Stimulated activated naive CD8-positive, alpha-beta T cell treated with anti-CD3 and anti-CD28 coated beads, Interleukin-15, amount 100 ng/mL, for 72 hours (primary cell): Measurements from ENCODE around the gene FHIP2A.
A peak's percentile ranks its signal among the peaks of the same experiment; 100 is the strongest.
"Not testable (repeated sequence)": the region's sequence is repeated elsewhere in the genome, so short reads cannot be mapped to it uniquely, and the experiment has no call there.

Experiments
- ATAC-seq: fragments of 150-1000 bp; cut with Tn5 transposase; 2 replicates; pipeline ENCODE4 v1.10.0; 2021; ENCODE audit warnings: mild to moderate bottlenecking, moderate library complexity
- DNase-seq, 2 donors: peaks; one replicate each; pipeline ENCODE4 v3.0.0; 2021 to 2022
- H3K27ac Mint-ChIP-seq, 2 donors: one replicate each; pipeline ENCODE4 v1.8.0; 2022; ENCODE audit warnings: mild to moderate bottlenecking in 2 of 2, mixed read lengths in 2 of 2, moderate library complexity in 2 of 2
- H3K27me3 Mint-ChIP-seq: one replicate; pipeline ENCODE4 v1.8.0; 2022; ENCODE audit warnings: mixed read lengths
- H3K4me1 Mint-ChIP-seq: one replicate; pipeline ENCODE4 v1.8.0; 2022; ENCODE audit warnings: mild to moderate bottlenecking, mixed read lengths
- H3K4me3 Mint-ChIP-seq, 2 donors: one replicate each; pipeline ENCODE4 v1.8.0; 2022; ENCODE audit warnings: mild to moderate bottlenecking in 2 of 2, mixed read lengths in 2 of 2, moderate library complexity in 1 of 2
- H3K9me3 Mint-ChIP-seq, 2 donors: one replicate each; pipeline ENCODE4 v1.8.0; 2022; ENCODE audit warnings: mixed read lengths in 2 of 2

FHIP2A gene

GRCh38 chr10:114821293-114821914 lies at the start of gene FHIP2A:
Gene FHIP2A, plus strand, starts transcription at chr10:114821780. Its CDS starts 299 bp downstream, at chr10:114822079.
- Mint-ChIP-seq H3K4me1 (peaks cover 51% of the 10 kb centered on the region), H3K27ac (peak within 1 kb of the TSS; percentile 98), H3K27me3 (no peaks in the 10 kb centered on the region), H3K9me3 (no peaks in the 10 kb centered on the region), H3K4me3 (peak within 1 kb of the TSS; percentile 91 to 92)
- DNase-seq, result peak; percentile 84 to 91
- peak; percentile 91 for ATAC-seq

- Mint-ChIP-seq H3K9me3 (no peaks in the 10 kb centered on the region), H3K4me3 (no peak overlapping the region), H3K27me3 (peaks cover 51% of the 10 kb centered on the region), H3K4me1 (no peaks in the 10 kb centered on the region), H3K27ac (no peak overlapping the region)
- DNase-seq (no peak), ATAC-seq (no peak)
These were observed 48.9 kb upstream of the FHIP2A start for GRCh38 chr10:114772496-114773196.

GRCh38 chr10:114773197-114773532 lies 48.4 kb upstream of the FHIP2A start:
- peaks cover 56% of the 10 kb centered on the region for H3K27me3 Mint-ChIP-seq
- no peaks in the 10 kb centered on the region for H3K4me1 Mint-ChIP-seq
- ATAC-seq (no peak), DNase-seq (no peak)
- no peak overlapping the region for H3K4me3 Mint-ChIP-seq
- no peaks in the 10 kb centered on the region for H3K9me3 Mint-ChIP-seq
- H3K27ac Mint-ChIP-seq, result no peak overlapping the region

GRCh38 chr10:114775082-114775481 lies 46.5 kb upstream of the FHIP2A start:
- not testable (repeated sequence) for H3K4me1 Mint-ChIP-seq, H3K4me3 Mint-ChIP-seq, H3K9me3 Mint-ChIP-seq, H3K27ac Mint-ChIP-seq, ATAC-seq, DNase-seq
- H3K27me3 Mint-ChIP-seq, result peaks cover 40% of the 10 kb centered on the region

DNA sequence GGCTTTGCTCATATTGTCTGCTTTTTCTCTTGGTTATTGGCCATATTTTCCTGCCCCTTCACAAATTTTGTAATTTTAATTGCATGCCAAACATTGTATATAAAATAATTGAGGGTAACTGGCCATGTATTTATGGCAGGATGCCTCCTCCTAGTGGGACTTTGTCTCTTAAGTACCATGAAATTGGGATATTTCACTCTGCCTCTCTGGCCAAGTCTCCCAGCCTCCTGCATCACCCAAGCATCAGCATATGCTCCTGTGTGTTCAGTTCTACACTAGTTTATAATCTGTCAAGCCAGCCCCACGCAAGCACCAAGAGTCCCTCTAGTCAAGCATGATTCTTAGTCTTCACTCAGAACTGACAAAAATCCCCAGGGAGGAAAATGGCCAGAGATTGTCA lies 44.2 kb upstream of the FHIP2A start:
- no peak overlapping the region for H3K4me3 Mint-ChIP-seq
- no peaks in the 10 kb centered on the region for H3K9me3 Mint-ChIP-seq
- DNase-seq, result no peak
- no peak overlapping the region for H3K27ac Mint-ChIP-seq
- peaks cover 40% of the 10 kb centered on the region for H3K27me3 Mint-ChIP-seq
- ATAC-seq, result no peak
- peaks cover 11% of the 10 kb centered on the region for H3K4me1 Mint-ChIP-seq

DNA sequence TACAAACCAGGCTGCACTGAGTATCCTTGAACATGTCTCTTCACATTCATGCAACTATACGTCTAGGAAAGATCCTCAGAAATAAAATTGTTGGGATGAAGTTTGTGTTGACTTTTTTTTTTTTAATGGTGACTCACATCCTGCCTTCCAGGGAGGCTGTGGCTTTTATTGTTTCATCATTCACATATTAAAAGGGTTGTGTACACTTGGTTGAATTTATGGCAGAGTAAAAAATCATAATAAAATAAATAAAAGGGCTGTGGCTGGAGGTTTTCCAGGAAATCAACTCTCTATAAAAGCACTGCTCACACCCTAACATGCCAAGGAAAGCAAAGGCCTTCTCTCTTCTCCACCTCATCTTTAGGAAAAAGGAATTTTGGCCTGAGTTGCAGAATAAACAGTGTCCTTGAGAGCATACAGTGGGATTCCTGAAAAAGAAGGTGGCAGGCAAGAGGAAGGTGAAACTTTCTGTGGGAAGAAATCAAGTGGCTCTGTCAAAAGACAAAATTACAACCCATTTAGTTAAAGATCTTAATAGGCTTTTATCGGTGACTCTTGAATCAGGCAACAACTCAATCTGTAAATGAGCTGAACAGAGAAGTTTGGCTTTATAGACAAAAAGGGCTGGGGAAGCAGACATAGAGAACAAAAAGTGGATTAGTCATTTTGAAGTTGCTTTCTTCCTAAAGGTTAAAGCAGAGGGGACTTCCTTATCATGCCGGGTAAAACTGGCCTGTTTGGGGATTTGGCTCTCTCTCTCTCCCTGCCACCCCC lies 41.6 kb upstream of the FHIP2A start:
- ATAC-seq, result no peak
- Mint-ChIP-seq H3K4me3 (no peak overlapping the region), H3K9me3 (no peaks in the 10 kb centered on the region), H3K4me1 (peaks cover 11% of the 10 kb centered on the region), H3K27ac (peak overlapping the region; percentile 15 to 61), H3K27me3 (peaks cover 37% of the 10 kb centered on the region)
- no peak for DNase-seq

DNA sequence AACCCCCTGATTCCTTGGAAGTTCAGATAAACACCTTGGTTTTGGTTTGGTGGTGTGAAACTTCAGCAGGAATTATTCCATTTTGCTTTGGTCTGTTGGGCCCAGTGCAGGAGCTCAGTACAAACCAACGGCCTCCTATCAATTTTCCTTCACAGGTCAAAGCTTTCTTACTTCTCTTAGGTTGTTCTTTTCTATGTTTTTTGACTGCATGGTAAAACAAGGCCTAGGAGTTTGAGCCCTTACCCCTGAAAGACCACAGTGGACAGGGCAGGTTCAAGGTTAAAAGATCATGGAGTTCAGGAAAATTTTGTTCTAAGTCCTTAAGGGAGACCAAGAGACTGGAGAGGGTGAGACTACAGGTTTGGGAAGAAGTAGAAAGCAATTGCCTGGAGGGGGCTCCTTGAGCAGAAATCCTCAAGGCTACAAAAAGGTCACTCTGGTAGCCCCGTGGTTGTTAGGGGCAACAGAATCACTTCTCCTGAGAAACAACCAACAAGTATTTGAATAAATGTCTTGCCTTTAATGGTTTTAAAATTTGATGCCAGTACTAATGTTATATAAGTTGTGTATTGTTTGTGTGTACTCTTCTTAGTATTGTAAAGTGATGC lies 40.9 kb upstream of the FHIP2A start:
- no peak for ATAC-seq
- Mint-ChIP-seq H3K4me3 (no peak overlapping the region), H3K9me3 (no peaks in the 10 kb centered on the region), H3K27me3 (peaks cover 31% of the 10 kb centered on the region), H3K4me1 (peaks cover 11% of the 10 kb centered on the region), H3K27ac (peak overlapping the region; percentile 21 to 61)
- no peak for DNase-seq

DNA sequence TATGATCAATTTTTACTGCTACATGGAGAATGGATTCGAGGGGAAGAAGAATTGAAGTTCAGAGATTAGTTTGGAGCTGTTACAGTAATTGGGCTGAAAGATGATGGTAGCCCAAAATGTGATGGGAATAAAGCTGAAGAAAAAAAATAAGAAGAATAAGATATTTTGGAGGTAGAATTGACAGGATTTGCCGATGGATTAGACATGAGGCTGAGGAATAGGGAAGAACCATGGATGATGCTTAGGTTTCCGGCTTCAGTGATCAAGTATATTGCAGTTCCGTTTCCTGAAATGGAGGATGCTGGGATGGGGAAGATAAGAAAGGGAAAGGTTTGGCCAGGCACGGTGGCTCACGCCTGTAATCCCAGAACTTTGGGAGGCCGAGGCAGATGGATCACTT lies 38.9 kb upstream of the FHIP2A start:
- no peak for DNase-seq
- Mint-ChIP-seq H3K27me3 (peaks cover 23% of the 10 kb centered on the region), H3K27ac (no peak overlapping the region), H3K4me1 (peaks cover 11% of the 10 kb centered on the region), H3K9me3 (no peaks in the 10 kb centered on the region), H3K4me3 (no peak overlapping the region)
- no peak for ATAC-seq

DNA sequence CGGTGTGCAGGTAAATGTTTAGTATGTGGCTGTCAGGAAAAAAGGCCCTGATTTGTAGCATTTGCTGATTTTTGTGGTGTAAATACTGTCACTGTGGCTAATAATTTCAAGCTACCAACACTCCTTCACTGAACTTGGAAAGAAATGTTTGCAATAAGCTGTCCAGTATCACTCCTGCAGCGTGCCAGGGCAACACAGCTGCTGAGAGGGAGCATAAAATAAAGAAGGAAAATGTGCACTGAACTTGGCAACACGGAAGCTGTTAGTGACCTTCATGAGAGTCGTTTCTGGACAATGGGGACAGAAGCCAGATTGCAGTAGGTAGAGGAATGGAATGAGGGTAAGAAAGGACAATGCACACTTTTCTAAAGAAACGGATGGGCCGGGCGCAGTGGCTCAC lies 37.9 kb upstream of the FHIP2A start:
- Mint-ChIP-seq H3K4me1 (peaks cover 11% of the 10 kb centered on the region), H3K4me3 (no peak overlapping the region), H3K27ac (no peak overlapping the region), H3K9me3 (no peaks in the 10 kb centered on the region), H3K27me3 (peaks cover 19% of the 10 kb centered on the region)
- no peak for ATAC-seq
- no peak for DNase-seq

DNA sequence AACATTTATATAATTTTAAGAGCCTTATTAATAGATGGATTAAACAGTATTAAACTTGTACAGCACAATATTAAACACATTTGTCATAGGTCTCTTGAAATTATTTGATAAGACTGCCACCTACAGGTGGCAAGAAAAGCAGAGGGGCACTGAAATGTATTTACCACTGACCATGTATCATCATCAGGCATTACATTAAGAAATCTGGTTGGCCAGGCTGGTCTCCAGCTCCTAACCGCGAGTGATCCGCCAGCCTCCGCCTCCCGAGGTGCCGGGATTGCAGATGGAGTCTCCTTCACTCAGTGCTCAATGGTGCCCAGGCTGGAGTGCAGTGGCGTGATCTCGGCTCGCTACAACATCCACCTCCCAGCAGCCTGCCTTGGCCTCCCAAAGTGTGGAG lies 35.1 kb upstream of the FHIP2A start:
- peaks cover 19% of the 10 kb centered on the region for H3K27me3 Mint-ChIP-seq
- DNase-seq, H3K4me3 Mint-ChIP-seq, H3K27ac Mint-ChIP-seq, H3K4me1 Mint-ChIP-seq, H3K9me3 Mint-ChIP-seq: not testable (repeated sequence)
- ATAC-seq, result peak; percentile 69

DNA sequence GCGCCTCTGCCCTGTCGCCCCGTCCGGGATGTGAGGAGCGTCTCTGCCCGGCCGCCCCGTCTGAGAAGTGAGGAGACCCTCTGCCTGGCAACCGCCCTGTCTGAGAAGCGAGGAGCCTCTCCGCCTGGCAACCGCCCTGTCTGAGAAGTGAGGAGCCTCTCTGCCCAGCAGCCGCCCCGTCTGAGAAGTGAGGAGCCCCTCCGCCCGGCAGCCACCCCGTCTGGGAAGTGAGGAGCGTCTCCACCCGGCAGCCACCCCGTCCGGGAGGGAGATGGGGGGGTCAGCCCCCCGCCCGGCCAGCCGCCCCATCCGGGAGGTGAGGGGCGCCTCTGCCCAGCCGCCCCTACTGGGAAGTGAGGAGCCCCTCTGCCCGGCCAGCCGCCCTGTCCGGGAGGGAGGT lies 34.4 kb upstream of the FHIP2A start:
- H3K27me3 Mint-ChIP-seq, result peaks cover 17% of the 10 kb centered on the region
- not testable (repeated sequence) for H3K9me3 Mint-ChIP-seq, H3K4me3 Mint-ChIP-seq, ATAC-seq, DNase-seq, H3K27ac Mint-ChIP-seq, H3K4me1 Mint-ChIP-seq

GRCh38 chr10:114791768-114792167 lies 29.8 kb upstream of the FHIP2A start:
- H3K27ac Mint-ChIP-seq, result peak overlapping the region in 1 of 2 donors; percentile 42

GRCh38 chr10:114795039-114795438 lies 26.5 kb upstream of the FHIP2A start:
- H3K27ac Mint-ChIP-seq, result no peak overlapping the region
- no peaks in the 10 kb centered on the region for H3K27me3 Mint-ChIP-seq
- no peaks in the 10 kb centered on the region for H3K4me1 Mint-ChIP-seq
- no peak for DNase-seq
- peaks cover 0 to 11% of the 10 kb centered on the region in 2 donors for H3K9me3 Mint-ChIP-seq
- no peak for ATAC-seq
- no peak overlapping the region for H3K4me3 Mint-ChIP-seq

More at GRCh38 chr10:114791768-114792167, 29.8 kb upstream of the FHIP2A start:
- no peak for ATAC-seq
- Mint-ChIP-seq H3K27me3 (no peaks in the 10 kb centered on the region), H3K4me1 (no peaks in the 10 kb centered on the region), H3K4me3 (no peak overlapping the region), H3K9me3 (peaks cover 0 to 2% of the 10 kb centered on the region in 2 donors)
- DNase-seq, result no peak

DNA sequence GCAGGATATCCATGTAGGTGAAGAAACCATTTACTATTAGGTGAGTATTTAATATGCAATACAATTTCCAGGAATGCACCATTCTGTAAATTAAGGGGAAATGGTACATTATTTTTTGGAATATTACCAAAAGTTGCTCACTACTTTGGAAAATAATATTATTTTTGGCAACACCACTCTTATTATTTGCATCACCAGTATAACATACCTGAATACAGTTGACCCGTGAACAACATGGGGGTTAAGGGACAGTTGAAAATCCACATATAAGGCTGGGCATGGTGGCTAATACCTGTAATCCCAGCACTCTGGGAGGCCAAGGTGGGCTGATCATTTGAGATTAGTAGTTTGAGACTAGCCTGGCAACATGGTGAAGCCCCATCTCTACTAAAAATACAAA lies 21.2 kb upstream of the FHIP2A start:
- Mint-ChIP-seq H3K27me3 (no peaks in the 10 kb centered on the region), H3K27ac (no peak overlapping the region), H3K4me3 (no peak overlapping the region), H3K9me3 (peaks cover 0 to 11% of the 10 kb centered on the region in 2 donors), H3K4me1 (peaks cover 17% of the 10 kb centered on the region)
- ATAC-seq (no peak), DNase-seq (no peak)

GRCh38 chr10:114801411-114801813 lies 20.2 kb upstream of the FHIP2A start:
- peaks cover 0 to 11% of the 10 kb centered on the region in 2 donors for H3K9me3 Mint-ChIP-seq
- H3K27ac Mint-ChIP-seq, result no peak overlapping the region
- H3K27me3 Mint-ChIP-seq, result no peaks in the 10 kb centered on the region
- ATAC-seq (peak; percentile 95), DNase-seq (no peak)
- H3K4me1 Mint-ChIP-seq, result peaks cover 17% of the 10 kb centered on the region
- no peak overlapping the region for H3K4me3 Mint-ChIP-seq

GRCh38 chr10:114802177-114802576 lies 19.4 kb upstream of the FHIP2A start:
- Mint-ChIP-seq H3K9me3 (peaks cover 0 to 5% of the 10 kb centered on the region in 2 donors), H3K4me1 (peaks cover 17% of the 10 kb centered on the region), H3K27me3 (no peaks in the 10 kb centered on the region), H3K4me3 (no peak overlapping the region), H3K27ac (no peak overlapping the region)
- DNase-seq, result no peak
- no peak for ATAC-seq
